Urinary bladder (tissue), 4 donors: Measurements from ENCODE around the gene ADAM12. TPM values are rescaled to one million over a fixed set of nuclear protein-coding genes. Genes with fewer than 3 reads are reported as not detected.

Experiments
- DNase-seq: peaks from one replicate; pipeline ENCODE4 v3.0.0-alpha.2; 2015; ENCODE audit errors: extremely low spot score
- H3K27ac ChIP-seq: one replicate; pipeline ENCODE4 v1.5.1; 2013; ENCODE audit warnings: low read depth, mild to moderate bottlenecking, moderate library complexity
- H3K36me3 ChIP-seq: one replicate; pipeline ENCODE4 v1.6.1; 2013; ENCODE audit warnings: mild to moderate bottlenecking, moderate library complexity; ENCODE audit not compliant: insufficient read depth
- H3K4me1 ChIP-seq: one replicate; pipeline ENCODE4 v1.6.1; 2013; ENCODE audit warnings: mild to moderate bottlenecking, moderate library complexity; ENCODE audit not compliant: insufficient read depth
- H3K4me3 ChIP-seq: one replicate; pipeline ENCODE4 v1.5.1; 2013; ENCODE audit warnings: low read depth, low read length
- WGBS: extraction: QIAGEN DNeasy Blood & Tissue Kit; methylation state at CpG from one replicate; pipeline ENCODE4 v1.1.7; 2013; 5-methylcytosine and 5-hydroxymethylcytosine counted together
- polyA plus RNA-seq: library from polyadenylated mRNA; stranded (reverse); fragments of 200-250 nt; gene quantifications from one replicate; pipeline ENCODE4 v1.2.3, GENCODE V29; 2013
- total RNA-seq: library from RNA; depleted of rRNA; stranded (reverse); fragments of >200 nt; gene quantifications from one replicate; pipeline ENCODE4 v1.2.3, GENCODE V29; 2014
- donor health status: healthy with polysubstance abuse.
- donor health status: healthy.

The ADAM12 gene
- total and polyA plus RNA-seq, 2 donors = 2.1 to 95.0 TPM

DNA sequence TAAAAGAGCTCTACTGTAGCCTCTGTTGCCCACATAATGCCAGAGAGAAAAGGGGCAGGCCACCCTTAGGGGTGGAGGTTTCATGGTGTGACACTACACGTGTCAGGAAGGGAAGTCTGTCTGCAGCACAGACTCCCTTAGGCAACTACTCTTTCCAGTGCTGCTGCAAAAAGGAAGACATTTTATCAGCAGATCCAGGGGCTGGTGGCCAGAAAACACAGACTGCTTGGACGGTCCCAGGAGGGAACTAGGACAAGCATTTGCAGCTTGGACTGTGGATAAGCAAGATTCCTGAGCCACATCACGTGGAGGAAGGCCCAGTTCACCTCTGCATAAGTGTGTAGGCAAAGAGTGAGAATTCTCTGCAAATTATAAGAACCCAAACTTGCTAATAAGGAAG, 271.1 kb downstream of the ADAM12 start:
- Histone ChIP-seq H3K36me3 (no peaks in the 10 kb centered on the region), H3K4me1 (no peaks in the 10 kb centered on the region), H3K4me3 (no peak overlapping the region), H3K27ac (no peak overlapping the region)
- WGBS = 72% methylated on average over 3 of the region's 3 CpGs
- DNase-seq = no peak

DNA sequence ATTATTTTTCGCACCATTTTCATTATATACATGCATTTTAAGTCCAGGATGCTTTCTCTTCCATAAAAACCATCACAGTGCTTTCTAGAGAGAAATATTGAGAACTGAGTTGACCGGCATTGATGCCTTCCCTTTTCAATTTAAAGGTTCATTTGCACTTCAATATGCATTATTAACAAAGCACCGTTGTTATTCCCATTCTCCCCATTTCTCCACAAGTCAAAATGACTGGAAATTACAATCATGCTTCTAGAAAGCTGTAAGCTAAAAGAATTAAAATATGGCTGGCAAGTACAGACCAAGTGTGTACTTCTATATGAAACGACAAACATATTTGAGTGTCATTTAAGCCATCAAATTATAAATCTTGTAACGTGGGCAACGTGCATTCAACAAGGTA, 272.4 kb downstream of the ADAM12 start:
- Histone ChIP-seq H3K36me3 (no peaks in the 10 kb centered on the region), H3K27ac (no peak overlapping the region), H3K4me3 (no peak overlapping the region), H3K4me1 (no peaks in the 10 kb centered on the region)
- WGBS = 86% methylated on average over 6 of the region's 6 CpGs
- no peak for DNase-seq

DNA sequence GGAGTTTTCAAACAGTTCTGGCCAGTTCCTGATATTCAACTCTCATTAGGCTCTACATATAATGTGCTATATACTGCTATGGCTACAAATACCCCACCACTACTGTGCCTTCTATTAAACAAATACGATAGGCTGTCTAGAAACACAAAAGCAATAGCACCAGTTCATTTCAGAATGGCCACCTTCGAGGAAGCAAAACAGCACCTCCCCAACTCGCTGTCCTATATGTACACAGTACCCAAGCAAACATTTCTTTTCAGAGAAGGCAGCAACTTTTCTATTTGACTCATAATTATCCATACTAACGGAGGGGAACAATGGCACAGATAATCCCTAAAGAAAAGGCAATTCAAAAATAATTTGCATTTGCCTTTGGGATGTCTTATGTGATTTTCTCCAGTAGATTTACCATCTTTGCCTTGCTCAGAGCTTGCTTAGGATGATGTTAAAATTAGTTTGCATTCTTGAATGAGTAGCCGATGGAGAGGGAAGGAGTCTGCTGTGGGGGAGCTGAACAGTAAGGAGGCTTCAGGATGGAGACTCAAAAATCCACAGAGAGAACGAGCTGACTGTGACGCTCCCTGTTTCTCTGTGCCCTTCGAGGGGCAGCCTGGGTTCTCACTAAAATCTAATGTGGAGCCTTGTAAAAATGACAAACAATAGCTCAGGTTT, 273.3 kb downstream of the ADAM12 start:
- DNase-seq = no peak
- no peaks in the 10 kb centered on the region for H3K36me3 ChIP-seq
- WGBS = 75% methylated on average over 8 of the region's 8 CpGs
- no peak overlapping the region for H3K27ac ChIP-seq
- no peaks in the 10 kb centered on the region for H3K4me1 ChIP-seq
- H3K4me3 ChIP-seq = no peak overlapping the region

DNA sequence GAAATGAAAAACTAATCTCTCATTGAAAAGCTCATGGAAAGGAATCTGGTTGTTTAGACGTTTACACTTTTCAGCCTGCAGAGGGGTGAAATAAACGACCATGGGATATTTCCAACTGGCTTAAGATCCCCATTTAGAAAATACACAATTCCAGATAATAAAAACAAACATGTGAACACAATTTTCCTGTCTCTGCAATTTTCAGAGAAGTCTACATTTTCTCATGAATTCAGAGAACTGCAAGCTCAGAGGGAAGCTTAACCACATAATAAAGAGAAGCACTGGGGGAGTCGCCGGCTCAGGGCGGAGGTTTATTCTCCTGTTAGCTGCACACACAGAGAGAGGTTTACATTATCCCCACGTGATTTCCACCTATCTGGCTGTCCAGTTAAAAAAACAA, 276.8 kb downstream of the ADAM12 start:
- DNase-seq = no peak
- H3K4me3 ChIP-seq = no peak overlapping the region
- H3K4me1 ChIP-seq = no peaks in the 10 kb centered on the region
- WGBS = 54% methylated on average over 6 of the region's 6 CpGs
- H3K36me3 ChIP-seq = no peaks in the 10 kb centered on the region
- H3K27ac ChIP-seq = no peak overlapping the region

DNA sequence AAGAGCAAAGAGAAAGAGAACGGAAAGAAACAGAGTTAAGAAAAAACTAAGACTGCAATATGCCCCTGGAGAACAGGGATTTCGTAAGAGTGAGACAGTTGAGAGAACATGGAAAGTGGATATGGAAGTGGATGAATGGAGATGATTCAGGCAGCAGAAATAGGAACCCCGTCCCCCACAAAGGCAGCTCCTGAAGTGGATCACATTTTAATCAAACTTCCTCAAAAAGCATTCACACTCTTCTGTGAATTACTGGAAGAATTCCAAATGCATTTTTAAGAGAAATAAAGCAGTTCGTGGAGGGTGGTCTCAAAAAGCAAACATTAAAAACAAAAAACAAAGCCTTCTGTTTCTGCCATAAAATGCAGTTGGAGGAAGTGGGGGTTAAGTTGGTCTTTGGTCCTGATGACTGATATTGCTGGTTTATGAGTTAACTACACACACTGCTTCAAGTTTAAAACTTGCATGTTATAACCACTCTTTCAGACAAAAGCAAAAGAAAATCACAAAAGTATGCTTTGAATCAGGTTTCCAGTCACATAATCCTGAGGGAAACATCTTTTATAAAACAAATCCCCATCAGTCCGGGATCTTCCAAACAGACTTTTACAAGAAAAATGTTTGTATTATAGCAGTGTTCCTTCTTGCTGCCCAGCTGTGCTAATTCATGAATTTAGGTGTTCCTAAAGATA, 277.6 kb downstream of the ADAM12 start:
- no peak for DNase-seq
- WGBS = 34% methylated on average over 5 of the region's 5 CpGs
- H3K4me3 ChIP-seq = no peak overlapping the region
- no peaks in the 10 kb centered on the region for H3K36me3 ChIP-seq
- H3K27ac ChIP-seq = no peak overlapping the region
- H3K4me1 ChIP-seq = no peaks in the 10 kb centered on the region

DNA sequence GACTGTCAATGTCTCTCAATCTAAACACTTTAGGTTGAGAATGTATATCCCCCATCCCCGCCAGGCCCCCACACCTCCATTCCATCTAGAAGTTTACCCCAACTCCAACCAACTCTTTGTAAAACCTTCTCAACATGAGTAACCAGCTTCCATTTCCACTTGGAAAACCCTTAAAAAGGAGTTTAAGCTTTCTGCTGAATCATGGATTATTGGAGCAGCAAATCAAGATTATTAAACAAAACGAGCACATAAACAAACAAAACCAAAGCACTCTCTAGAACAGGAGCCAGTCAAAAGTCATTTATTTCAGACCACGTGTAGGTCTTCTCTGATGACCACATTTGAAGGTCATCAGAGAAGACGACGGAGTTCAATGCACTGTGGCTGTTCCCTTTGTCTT, 278.4 kb downstream of the ADAM12 start:
- Histone ChIP-seq H3K4me1 (no peaks in the 10 kb centered on the region), H3K27ac (no peak overlapping the region), H3K36me3 (no peaks in the 10 kb centered on the region), H3K4me3 (no peak overlapping the region)
- WGBS = 70% methylated on average over 5 of the region's 5 CpGs
- no peak for DNase-seq

DNA sequence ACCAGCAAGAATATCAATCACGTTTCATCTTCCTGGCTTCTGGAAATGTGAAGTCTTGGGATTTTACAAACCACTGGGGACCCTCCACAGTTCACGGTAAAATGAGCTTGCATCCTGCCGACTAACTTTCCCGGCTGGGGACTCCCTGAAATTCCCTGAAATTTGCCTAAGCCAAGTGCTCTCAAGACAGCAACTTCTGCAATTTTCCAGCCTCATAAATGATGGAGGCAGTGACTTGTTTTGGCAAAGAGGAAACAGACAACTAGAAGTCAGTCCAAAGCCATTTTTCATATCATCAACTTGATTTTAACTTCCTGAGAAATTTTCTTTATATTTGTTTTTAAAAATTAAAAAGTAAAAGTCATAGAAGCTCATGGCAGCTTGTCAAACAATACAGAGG, 279.6 kb downstream of the ADAM12 start:
- Histone ChIP-seq H3K4me1 (no peaks in the 10 kb centered on the region), H3K4me3 (no peak overlapping the region), H3K36me3 (no peaks in the 10 kb centered on the region), H3K27ac (no peak overlapping the region)
- no peak for DNase-seq
- whole genome bisulfite sequencing = 69% methylated on average over 4 of the region's 4 CpGs

DNA sequence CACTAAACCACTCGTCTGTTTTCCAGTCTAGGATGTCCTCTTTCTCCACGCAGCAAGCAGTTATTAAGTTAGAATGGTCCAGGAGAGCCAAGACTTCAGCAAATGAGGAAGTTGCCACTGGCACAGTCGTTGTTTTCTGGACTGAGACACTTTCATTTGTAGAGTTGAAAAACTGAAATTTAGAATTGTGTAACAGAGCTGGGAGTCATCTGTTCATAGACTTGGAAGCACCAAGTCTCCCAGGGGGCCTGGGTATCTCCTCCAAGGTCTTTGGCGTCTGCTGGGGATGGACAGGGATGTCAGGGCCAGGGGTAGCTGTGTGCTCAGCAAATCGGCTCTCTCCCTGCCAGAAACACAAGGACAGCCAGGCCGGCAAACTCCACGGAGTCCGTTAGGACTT, 283.5 kb downstream of the ADAM12 start:
- 79% methylated on average over 8 of the region's 8 CpGs for WGBS
- Histone ChIP-seq H3K27ac (no peak overlapping the region), H3K4me3 (no peak overlapping the region), H3K4me1 (no peaks in the 10 kb centered on the region), H3K36me3 (no peaks in the 10 kb centered on the region)
- DNase-seq = no peak

DNA sequence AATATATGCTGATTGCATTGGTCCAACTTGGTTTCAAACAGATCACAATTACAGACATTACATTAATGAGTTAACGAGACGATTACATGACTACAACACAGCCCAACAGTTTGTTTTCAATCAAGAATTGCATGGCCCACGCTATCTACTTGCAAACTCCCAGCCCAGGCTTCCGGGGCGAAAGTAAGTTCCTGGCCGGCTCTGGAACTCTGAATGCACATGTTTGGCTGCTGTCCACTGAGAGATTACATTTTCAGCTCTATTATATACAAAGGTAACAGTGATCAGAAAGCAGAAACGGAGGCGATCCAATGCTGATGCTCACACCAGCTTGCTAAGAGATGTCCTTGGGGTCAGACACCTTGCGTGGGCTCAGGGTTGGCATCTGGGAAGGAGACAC, 285.6 kb downstream of the ADAM12 start:
- no peak overlapping the region for H3K27ac ChIP-seq

DNA sequence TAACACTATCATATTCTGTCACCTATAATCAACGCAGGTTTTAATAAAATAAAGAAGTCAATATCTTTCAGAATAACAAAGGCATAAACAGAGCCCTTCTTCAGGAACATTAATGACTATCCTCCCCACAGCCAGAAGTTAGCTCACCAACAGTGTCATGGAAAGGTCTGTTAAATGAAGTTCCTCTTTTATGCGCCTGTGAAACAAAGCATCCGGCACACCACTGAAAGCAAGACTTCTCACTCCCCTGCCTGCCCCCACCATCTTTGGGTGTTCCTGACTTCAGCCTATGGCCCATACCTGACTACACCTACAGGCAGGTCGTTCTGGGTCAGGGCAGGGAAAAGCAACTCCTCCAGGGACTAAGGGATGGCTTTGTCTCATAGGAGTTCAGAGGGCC, 286.5 kb downstream of the ADAM12 start:
- H3K4me3 ChIP-seq = no peak overlapping the region
- no peaks in the 10 kb centered on the region for H3K36me3 ChIP-seq
- no peaks in the 10 kb centered on the region for H3K4me1 ChIP-seq
- 81% methylated on average over 4 of the region's 4 CpGs for WGBS
- DNase-seq = no peak
- H3K27ac ChIP-seq = no peak overlapping the region

More for the DNA sequence above, 285.6 kb downstream of the ADAM12 start:
- no peaks in the 10 kb centered on the region for H3K4me1 ChIP-seq
- DNase-seq = no peak
- H3K4me3 ChIP-seq = no peak overlapping the region
- 51% methylated on average over 9 of the region's 9 CpGs for WGBS
- no peaks in the 10 kb centered on the region for H3K36me3 ChIP-seq

DNA sequence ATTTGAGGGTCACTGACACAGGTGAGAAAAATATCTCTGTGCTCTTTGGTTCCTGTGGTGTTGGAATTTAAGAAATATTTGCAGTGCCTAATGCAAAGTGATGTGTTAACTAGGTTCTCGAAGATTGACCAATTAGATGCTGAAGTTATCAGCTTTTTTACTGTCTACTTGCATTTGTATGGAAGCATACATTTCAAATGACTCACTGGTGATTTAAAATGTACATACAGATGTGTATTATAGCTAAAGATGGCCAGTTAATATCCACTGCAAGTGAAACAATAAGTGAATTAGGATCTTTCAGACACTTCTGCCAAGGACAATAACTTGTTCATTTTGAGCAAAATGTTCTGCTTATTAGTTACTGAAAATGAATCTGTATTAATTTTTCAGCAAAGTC, 287.0 kb downstream of the ADAM12 start:
- H3K27ac ChIP-seq = no peak overlapping the region
- H3K36me3 ChIP-seq = no peaks in the 10 kb centered on the region
- DNase-seq = no peak
- no peaks in the 10 kb centered on the region for H3K4me1 ChIP-seq
- WGBS = 86% methylated on average over 1 of the region's 1 CpG
- no peak overlapping the region for H3K4me3 ChIP-seq

DNA sequence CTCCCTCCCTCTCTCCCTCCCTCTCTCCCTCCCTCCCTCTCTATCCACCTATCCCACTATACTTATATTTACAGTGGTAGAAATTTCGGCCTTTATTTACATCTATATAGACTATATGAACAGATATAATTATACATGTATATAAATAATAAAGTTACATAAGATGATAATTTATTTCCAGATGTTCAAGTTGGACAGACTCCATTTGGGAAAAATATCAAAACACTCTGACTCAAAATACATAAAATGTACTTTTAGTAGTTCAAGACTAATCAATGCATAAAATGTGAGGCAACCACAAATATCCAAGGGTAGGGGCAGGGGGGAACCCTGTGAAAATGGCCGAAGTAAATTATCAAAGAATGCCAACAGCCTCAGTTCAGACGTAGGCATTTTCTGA, 288.9 kb downstream of the ADAM12 start:
- Histone ChIP-seq H3K36me3 (no peaks in the 10 kb centered on the region), H3K4me3 (no peak overlapping the region), H3K4me1 (no peaks in the 10 kb centered on the region), H3K27ac (no peak overlapping the region)
- 89% methylated on average over 3 of the region's 3 CpGs for WGBS
- no peak for DNase-seq

DNA sequence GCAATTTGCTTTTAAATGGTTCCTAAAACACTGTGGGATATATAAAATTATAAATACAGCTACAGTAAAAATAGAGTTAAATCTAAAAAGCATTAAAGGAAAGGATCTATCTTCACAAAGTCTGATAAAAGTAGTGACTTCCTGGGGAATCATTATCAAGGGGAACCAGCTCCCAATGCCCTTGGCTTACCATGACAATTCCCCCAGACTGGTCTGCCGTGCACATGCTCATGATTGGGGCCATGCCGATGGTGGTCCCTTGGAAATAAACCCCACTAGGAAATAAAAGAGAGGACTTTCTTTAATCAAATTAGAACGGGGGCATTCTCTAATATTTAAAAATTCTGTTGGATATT, 290.1 kb downstream of the ADAM12 start:
- no peak overlapping the region for H3K27ac ChIP-seq
- no peaks in the 10 kb centered on the region for H3K36me3 ChIP-seq
- no peaks in the 10 kb centered on the region for H3K4me1 ChIP-seq
- no peak overlapping the region for H3K4me3 ChIP-seq
- WGBS = 96% methylated on average over 3 of the region's 3 CpGs
- no peak for DNase-seq

DNA sequence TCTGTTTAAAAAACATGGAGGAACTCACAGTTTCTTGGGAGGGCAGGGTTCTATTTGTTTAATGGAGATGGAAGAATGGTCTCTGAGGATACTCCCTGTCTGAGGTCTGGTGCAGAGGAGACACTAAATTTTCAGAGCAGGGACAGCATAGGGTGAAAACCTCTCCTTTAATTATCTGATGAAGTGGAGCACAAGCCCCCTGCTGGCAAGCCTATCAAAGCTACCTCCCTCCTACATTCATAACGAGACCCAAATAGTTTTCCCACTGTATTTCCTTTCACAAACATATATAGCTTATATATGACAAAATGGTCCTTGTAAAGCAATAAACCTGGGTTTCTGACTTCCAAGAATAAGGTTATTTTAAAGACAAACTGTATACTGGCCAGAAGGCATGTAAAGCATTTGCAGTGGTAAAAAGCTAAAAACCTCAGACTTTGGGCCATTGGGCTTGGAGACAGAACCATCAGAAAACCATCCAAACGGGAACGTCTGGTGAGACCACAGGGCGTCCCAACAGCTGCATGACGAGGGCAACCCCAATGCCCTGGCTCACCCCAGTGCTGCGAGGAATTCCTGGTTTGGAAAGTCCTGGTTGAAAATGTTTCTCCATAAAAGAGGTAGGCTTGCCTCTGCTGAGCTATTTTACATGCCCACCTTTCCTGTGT, 290.6 kb downstream of the ADAM12 start:
- H3K4me1 ChIP-seq = no peaks in the 10 kb centered on the region
- no peak for DNase-seq
- H3K4me3 ChIP-seq = no peak overlapping the region
- whole genome bisulfite sequencing = 93% methylated on average over 6 of the region's 6 CpGs
- no peak overlapping the region for H3K27ac ChIP-seq
- no peaks in the 10 kb centered on the region for H3K36me3 ChIP-seq
